Progenitor cell of endocrine pancreas (in vitro differentiated cells): Measurements from ENCODE around the gene ALPK3. TPM values are rescaled to one million over a fixed set of nuclear protein-coding genes. Genes with fewer than 3 reads are reported as not detected.

Experiments
- DNase-seq: peaks from one replicate; pipeline ENCODE4 v3.0.0; 2021; ENCODE audit warnings: low spot score; ENCODE audit not compliant: unreplicated experiment
- H3K27ac Mint-ChIP-seq: 2 replicates; pipeline ENCODE4 v1.8.0; 2021; ENCODE audit warnings: mild to moderate bottlenecking, moderate library complexity, mixed read lengths
- H3K27me3 Mint-ChIP-seq: 2 replicates; pipeline ENCODE4 v1.8.0; 2021; ENCODE audit warnings: mixed read lengths
- H3K36me3 Mint-ChIP-seq: 2 replicates; pipeline ENCODE4 v1.8.0; 2022; ENCODE audit warnings: mixed read lengths; ENCODE audit not compliant: insufficient read depth
- H3K4me1 Mint-ChIP-seq: 2 replicates; pipeline ENCODE4 v1.8.0; 2021; ENCODE audit warnings: low read depth, mixed read lengths
- H3K4me3 Mint-ChIP-seq: 2 replicates; pipeline ENCODE4 v1.8.0; 2021; ENCODE audit warnings: low read depth, mild to moderate bottlenecking, moderate library complexity, mixed read lengths
- H3K9me3 Mint-ChIP-seq: 2 replicates; pipeline ENCODE4 v1.8.0; 2021; ENCODE audit warnings: low read depth, mixed read lengths
- CTCF ChIP-seq: fragments of 200-600 bp; sonication (generic); IDR thresholded peaks from one replicate; pipeline ENCODE4 v1.5.0; 2021; ENCODE audit warnings: antibody characterized with exemption, mild to moderate bottlenecking; ENCODE audit not compliant: unreplicated experiment
- total RNA-seq: library from RNA; stranded (reverse); gene quantifications from 2 replicates; pipeline ENCODE4 v1.2.1, GENCODE V29; 2021

ALPK3 gene
- total RNA-seq, 1 donor from 2014 or later, result 122 TPM

GRCh38 chr15:84859651-84860050 lies 42.5 kb downstream of the ALPK3 start:
- no peak for TF ChIP-seq CTCF
- H3K4me1 Mint-ChIP-seq, result peaks cover 7% of the 10 kb centered on the region
- H3K27me3 Mint-ChIP-seq, result no peaks in the 10 kb centered on the region
- peak overlapping the region; percentile 81 for H3K27ac Mint-ChIP-seq
- H3K36me3 Mint-ChIP-seq, result peaks cover 23% of the 10 kb centered on the region
- H3K9me3 Mint-ChIP-seq, result no peaks in the 10 kb centered on the region
- no peak overlapping the region for H3K4me3 Mint-ChIP-seq
- no peak for DNase-seq

- Mint-ChIP-seq H3K9me3 (no peaks in the 10 kb centered on the region), H3K4me3 (no peak overlapping the region), H3K27ac (no peak overlapping the region), H3K36me3 (peaks cover 24% of the 10 kb centered on the region), H3K4me1 (peaks cover 2% of the 10 kb centered on the region), H3K27me3 (no peaks in the 10 kb centered on the region)
- no peak for DNase-seq
- TF ChIP-seq CTCF, result no peak
These were observed 44.6 kb downstream of the ALPK3 start for GRCh38 chr15:84861781-84862180.

- Mint-ChIP-seq H3K9me3 (no peaks in the 10 kb centered on the region), H3K27ac (no peak overlapping the region), H3K4me1 (peaks cover 2% of the 10 kb centered on the region), H3K4me3 (no peak overlapping the region), H3K36me3 (peaks cover 22% of the 10 kb centered on the region), H3K27me3 (no peaks in the 10 kb centered on the region)
- no peak for DNase-seq
- TF ChIP-seq CTCF, result no peak
These were observed 45.2 kb downstream of the ALPK3 start for GRCh38 chr15:84862214-84862975.

- Mint-ChIP-seq H3K9me3 (no peaks in the 10 kb centered on the region), H3K4me1 (peaks cover 2% of the 10 kb centered on the region), H3K27me3 (no peaks in the 10 kb centered on the region), H3K27ac (peak overlapping the region; percentile 38), H3K4me3 (no peak overlapping the region), H3K36me3 (peaks cover 20% of the 10 kb centered on the region)
- DNase-seq, result no peak
- no peak for TF ChIP-seq CTCF
These were observed 46.6 kb downstream of the ALPK3 start for GRCh38 chr15:84863565-84864443.

- Mint-ChIP-seq H3K4me1 (peaks cover 2% of the 10 kb centered on the region), H3K27me3 (no peaks in the 10 kb centered on the region), H3K9me3 (no peaks in the 10 kb centered on the region), H3K36me3 (peaks cover 21% of the 10 kb centered on the region), H3K27ac (no peak overlapping the region), H3K4me3 (no peak overlapping the region)
- TF ChIP-seq CTCF, result no peak
- DNase-seq, result no peak
These were observed 47.3 kb downstream of the ALPK3 start for GRCh38 chr15:84864444-84864795.
